LoVo (cell line): ENCODE data around the gene CLDN17.

ENCODE experiments used
- DNase-seq: peaks from one replicate; pipeline ENCODE4 v3.0.0-alpha.2; 2016; ENCODE audit warnings: low spot score

The CLDN17 gene

DNA sequence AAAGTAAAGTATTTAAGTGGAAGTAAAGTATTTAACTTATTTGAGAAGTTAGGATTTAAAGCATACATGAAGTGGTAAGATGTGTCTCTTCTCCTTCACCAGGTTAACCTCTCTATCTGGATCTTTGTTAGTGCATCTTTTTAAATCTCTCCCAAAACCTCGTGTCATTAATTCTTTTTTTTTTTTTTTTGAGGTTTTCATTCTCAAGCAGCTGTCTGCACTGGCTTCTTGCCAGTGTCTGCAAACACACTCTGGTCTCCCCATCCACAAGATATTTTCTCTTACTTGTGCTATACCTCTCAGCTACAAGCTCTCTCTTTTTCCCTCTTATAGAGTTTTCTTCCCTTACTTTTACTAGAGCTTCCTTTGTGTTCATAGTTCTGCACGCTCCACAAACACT, 49.0 kb downstream of the CLDN17 start:
- DNase-seq = no peak

DNA sequence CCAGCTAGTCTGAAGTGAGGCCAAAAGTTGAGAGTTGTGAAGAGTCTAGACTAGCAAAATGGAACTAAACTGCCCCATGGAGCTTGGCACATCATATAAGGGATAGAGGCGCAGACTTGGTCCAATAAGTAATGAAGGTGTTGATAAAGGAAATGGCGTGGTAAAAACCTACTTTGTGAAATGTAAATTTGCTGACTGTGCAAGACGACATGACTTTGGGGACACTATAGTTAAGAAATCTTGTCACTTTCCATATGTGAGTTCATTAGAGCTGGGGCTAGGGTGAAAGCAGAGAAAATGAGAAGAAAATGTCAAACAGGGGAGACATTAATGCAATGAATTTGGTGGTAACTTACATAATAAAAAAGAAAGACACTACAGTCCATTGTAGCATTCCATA, 50.1 kb downstream of the CLDN17 start:
- no peak for DNase-seq
